SH-SY5Y (cell line): Measurements from ENCODE around the gene MED13.

Experiments used
- GATA2 ChIP-seq: IDR thresholded peaks from 2 replicates; pipeline ENCODE4 v1.6.1; 2011; ENCODE audit warnings: mild to moderate bottlenecking, low read depth, low read length
- GATA3 ChIP-seq: IDR thresholded peaks from 2 replicates; pipeline ENCODE4 v1.6.1; 2011; ENCODE audit warnings: low read depth, mild to moderate bottlenecking, low read length, moderate library complexity

The MED13 gene

GRCh38 chr17:61928101-61928436, 137.0 kb downstream of the MED13 start:
- TF ChIP-seq GATA2, result no peak
- TF ChIP-seq GATA3, result no peak

GRCh38 chr17:61927208-61928100, 137.6 kb downstream of the MED13 start, which contains the start of gene INTS2:
TSS of gene INTS2 (minus strand) at chr17:61927982. CDS start at chr17:61926644, 1,338 bp downstream.
- TF ChIP-seq GATA3, result no peak
- no peak for TF ChIP-seq GATA2

GRCh38 chr17:61926826-61927207, 138.3 kb downstream of the MED13 start:
- TF ChIP-seq GATA3 (no peak), GATA2 (no peak)

DNA sequence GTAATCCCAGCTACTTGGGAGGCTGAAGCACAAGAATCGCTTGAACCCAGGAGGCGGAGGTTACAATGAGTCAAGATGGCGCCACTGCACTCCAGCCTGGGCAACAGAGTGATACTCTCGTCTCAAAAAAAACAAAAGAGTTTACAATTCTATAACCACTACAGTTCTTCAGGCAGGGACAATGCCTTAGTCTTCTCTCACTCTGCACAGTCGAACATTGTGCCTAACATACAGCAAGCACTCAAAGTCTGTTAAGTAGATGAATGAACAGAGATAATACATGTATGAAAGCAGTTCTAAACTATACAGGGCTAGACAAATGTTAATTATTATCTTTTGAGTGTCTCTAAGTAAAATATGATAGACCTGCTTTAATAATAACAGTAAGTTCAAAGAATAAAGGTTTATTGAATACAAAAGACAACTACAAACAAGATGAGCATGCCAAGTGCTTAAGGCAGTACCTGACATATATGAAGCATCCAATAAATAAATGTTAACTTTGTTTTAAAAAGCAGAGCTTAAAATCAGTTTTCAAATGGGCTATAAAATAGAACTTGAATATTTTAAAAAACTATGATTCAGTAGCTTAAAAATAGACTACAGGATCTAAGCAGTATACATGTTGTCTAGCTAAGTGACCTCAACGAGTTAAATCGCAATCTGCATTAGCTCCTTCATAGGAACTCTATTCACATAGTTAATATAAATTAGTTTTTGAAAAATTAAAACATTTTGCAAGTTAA, 156.6 kb downstream of the MED13 start:
- TF ChIP-seq GATA2 (no peak), GATA3 (no peak)

- no peak for TF ChIP-seq GATA3
- no peak for TF ChIP-seq GATA2
Measured at GRCh38 chr17:61907361-61907760, 157.7 kb downstream of the MED13 start.

DNA sequence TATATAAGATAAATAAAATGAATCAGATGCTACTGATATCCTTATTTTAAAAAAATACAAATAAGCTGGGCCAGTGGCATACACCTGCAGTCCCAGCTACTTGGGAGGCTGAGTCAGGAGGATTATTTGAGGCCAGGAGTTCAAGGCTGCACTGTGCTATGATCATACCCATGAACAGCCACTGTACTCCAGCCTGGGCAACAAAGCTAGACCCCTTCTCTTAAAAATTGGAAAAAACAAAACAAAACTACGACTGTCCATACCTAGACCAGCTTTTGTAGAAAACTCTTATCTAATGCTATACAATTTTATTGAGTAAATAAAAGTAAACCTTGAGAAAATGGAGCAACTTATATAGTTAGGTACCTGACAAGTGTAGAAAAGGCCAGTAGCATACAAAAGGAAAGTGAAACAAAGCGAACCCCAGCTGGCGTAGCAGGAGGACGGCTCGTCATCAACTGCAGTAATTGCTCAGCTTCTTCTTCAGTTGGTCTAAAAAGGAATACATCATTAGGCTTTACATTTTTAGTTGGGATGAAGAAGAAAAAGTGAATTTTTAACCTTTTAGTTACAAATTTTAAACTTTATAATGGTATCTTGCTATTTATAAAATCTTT, 160.9 kb downstream of the MED13 start:
- TF ChIP-seq GATA3 (no peak), GATA2 (no peak)

DNA sequence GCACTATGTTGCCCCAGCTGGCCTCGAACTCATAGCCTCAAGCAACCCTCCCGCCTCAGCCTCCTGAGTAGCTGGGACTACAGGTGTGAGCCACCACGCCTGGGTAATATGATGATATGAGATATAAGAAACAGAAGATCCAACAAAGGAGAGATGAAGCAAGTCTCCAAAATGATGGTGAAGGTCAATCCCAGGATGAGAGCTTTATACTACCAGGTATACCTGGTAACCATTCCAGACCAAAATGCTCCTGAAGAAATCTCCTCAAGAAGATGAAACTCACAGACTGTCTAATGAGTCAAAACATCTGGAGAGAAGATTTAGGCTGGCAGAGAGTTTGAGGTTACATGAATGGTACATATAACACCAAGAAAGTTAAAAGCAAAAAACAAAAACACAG, 161.8 kb downstream of the MED13 start:
- TF ChIP-seq GATA2 (no peak), GATA3 (no peak)

DNA sequence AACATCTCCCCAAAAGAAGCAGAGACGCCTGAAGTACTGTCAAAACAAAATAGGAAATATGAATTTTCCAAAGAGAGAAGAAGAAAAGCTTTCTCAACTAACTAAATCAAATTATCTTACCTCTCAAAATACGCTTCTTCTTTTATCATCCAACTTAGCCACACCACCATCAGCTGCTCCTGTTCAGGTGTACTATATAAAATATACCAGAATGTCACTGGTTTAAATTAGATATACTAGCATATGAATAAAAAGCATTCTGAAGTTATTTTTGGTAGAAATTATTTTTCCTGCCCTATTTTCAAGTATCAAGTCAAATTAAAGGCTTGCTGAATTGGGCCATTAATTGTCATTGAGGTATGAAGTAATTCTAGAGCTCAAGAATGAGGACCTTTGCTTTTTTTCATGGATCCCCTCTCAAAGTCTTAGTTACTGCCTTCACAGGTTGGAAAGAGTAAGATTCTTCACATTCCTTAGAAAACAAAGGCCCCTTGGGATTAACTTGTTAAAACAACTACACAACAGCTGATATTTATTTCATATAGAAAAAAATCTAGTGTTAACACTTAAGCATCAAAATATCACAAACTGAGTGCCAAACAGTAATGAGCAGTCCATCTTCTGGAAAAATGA, 167.4 kb downstream of the MED13 start:
- no peak for TF ChIP-seq GATA3
- TF ChIP-seq GATA2, result no peak

- TF ChIP-seq GATA2, result no peak
- TF ChIP-seq GATA3, result no peak
Measured at GRCh38 chr17:61895391-61895790, 169.7 kb downstream of the MED13 start.
